GM21825 (cell line): ENCODE results near the gene SMPD3.

Source experiments
- ATAC-seq: cut with Tn5 transposase; IDR thresholded peaks from one replicate; pipeline ENCODE4 v1.9.1; 2021; ENCODE audit warnings: mild to moderate bottlenecking, moderate library complexity; ENCODE audit not compliant: unreplicated experiment

SMPD3 gene

DNA sequence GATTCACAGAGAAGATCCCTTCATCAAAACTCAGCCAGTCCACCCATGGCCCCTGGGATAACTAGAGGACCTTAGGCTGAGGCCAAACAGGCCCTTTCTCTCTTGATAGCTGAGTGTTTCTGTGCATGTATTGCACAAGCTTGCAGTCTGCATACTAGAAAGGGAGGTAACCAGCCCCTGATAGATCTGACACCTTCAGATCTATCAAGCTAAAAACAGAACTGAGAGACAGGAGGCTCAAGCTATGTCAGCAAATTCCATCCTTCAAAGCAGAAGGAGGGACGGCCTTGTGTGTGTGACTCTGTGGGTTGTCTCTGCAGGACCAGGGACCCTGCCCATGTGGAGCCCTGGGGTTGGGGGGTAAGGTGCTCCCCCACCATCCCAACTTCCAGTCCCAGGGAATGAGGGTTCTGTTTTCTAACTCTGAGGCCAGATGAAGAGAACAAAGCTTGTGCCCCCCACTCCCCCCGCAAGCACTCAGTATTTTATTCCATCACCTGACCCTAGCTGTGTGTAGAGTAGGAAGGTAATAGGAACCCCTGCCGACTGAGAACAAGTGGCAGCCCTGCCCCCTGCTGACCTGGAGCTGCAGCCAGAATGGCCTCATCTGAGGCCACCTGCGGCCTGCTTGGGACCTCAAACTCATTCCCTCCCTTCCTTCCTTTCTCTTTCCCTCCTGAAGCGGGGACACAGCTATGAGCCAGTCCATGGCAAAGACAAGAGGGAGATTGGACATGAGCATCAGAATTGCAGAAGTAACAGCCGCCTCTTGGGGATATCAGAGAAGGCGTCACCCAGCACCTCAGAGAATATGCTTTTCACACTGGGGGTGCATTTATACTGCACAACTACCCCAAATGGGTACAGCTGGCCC, 63.8 kb downstream of the SMPD3 start:
- no peak for ATAC-seq

DNA sequence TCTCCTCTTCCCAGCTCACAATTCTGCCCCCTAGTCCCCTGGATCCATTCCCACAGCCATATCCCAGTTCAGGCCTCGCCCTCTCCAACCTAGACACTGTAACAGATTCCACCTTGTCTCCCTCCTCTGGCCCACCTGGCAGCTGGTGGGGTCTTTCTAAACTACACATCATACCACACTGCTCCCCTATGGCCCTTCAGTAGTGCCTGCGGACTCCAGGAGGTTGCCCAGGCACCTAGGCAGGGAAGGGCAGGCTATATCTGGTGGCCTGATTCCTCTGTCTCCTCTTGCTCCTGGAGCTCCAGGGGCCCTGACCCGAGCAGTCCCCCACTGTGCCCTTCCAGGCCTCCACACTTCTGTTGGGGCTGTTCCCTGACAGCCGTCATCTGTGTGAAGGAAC, 64.5 kb downstream of the SMPD3 start:
- ATAC-seq, result no peak

DNA sequence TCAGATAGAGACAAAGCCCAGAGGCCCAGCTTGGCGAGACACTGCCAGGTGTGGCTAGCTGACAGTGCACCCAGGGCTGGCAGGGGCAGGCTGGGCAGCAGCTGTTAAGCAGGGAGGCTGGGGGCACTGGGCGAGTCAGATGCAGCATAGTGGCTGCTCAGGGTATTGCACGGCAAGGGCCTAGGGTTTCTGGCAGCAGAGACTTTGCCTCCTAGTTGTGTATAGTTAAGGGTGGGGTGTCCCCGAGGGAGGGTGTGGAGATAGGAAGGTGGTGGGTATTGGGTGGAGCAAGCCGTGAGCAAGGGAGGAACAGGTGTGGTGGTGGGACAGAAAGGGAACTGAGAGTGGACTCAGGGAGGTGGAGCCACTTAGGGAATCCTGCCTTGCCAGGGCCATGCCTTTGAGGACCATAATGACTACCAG, 66.0 kb downstream of the SMPD3 start:
- ATAC-seq, result no peak

DNA sequence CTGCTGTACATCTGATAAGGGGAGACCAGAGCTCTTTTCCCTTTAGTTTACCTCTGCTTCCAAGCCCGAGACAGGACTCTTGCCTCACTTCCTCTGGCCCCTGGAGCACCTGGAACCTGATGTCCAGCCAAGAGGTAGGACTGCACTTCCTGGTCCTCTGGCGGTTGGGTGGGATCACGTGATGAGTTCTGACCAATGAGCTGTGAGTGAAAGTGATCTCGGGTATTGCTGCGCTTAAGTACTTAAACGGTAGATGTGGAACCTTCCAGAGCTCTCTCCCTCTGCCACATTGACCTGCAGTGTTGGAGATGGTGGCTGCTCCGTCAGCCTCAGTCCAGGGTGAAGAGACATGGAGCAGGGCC, 67.0 kb downstream of the SMPD3 start:
- ATAC-seq, result no peak

DNA sequence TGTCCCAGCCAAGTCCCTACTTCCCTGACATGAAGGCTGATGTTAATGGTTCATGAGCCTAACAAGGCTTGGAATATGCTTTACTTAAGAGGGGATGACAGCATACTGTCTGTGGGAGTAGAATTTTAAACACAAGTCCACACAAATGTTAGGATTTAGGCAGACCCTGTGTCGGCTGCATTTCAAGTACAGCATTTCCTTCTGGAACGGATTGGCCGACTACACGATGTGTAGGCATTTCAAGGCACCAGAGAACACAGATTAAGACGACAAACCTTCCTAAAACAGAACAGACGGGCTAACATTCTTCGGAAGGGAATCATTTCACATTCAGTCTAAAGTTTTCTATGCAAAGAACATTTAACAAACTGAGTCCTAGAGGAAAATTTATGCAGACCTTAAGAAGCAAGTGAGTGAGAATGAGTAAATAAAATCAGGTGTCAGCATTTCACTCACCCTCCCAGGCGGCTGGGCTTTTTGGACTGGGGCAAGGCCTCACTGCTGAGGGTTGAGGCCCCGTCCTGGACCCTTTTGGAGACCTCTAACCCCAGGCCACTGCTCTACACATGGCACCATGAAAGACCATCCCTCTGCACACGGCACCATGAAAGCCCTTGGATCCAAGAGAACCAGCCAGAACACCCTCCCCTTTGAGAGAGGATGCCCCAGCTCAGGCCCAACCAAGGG, 67.5 kb downstream of the SMPD3 start:
- ATAC-seq, result no peak

DNA sequence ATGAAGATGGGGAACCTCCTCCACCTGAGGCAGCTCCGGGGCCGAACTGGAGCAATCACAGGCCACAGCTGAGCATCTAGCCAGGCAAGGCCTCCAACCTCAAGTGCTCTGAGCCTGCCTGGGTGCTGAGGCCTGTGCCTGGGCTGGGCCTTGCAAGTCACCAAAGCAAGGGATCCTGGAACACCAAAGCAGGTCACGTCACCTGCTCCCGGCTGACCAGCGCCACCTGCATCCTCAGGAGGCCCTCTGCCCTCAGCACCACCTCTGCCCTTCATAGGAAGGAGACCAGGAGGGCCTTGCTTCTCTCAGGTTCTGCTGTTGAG, 68.0 kb downstream of the SMPD3 start:
- ATAC-seq, result no peak

DNA sequence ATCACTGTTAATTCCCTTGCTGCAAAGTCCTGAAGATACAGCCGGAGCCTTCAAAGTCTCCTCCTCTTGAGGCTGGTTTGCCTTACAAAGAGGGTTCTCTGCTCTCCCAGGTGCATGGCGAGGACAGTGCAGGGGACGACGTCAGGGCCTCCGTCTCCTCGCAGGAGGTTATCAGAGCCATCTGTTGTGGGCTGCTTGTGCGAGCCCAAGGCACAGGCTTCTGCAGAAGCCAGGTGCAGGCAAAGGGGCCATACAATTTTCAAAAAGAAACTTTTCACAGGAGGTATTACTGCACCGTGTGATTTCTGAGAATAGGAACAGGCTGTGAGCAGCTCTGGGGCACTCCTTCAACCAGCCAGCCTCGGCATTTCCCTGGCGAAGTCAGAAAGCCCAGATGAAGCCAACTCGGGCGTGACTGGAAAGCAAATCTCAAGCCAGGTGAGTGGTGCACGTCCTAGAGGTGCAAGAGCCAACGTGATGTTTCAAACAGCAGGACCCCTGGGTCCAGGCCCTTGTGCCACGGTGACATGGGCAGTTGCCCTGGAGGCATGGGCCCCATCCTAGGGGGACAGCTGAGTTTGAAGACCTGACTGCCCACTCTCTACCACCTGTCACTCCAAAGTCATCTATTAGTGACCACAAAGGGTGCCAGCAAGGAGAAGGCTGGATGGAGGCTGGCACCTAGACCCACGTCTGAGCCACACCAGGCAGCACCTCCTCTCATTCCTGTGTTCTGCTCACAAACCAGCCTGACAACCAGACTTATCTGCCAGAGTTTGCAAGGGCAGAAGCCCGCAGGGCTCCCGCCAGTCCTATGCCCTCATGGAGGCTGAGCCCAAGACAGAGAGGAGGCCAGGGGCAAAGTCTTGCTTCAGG, 68.6 kb downstream of the SMPD3 start:
- no peak for ATAC-seq

DNA sequence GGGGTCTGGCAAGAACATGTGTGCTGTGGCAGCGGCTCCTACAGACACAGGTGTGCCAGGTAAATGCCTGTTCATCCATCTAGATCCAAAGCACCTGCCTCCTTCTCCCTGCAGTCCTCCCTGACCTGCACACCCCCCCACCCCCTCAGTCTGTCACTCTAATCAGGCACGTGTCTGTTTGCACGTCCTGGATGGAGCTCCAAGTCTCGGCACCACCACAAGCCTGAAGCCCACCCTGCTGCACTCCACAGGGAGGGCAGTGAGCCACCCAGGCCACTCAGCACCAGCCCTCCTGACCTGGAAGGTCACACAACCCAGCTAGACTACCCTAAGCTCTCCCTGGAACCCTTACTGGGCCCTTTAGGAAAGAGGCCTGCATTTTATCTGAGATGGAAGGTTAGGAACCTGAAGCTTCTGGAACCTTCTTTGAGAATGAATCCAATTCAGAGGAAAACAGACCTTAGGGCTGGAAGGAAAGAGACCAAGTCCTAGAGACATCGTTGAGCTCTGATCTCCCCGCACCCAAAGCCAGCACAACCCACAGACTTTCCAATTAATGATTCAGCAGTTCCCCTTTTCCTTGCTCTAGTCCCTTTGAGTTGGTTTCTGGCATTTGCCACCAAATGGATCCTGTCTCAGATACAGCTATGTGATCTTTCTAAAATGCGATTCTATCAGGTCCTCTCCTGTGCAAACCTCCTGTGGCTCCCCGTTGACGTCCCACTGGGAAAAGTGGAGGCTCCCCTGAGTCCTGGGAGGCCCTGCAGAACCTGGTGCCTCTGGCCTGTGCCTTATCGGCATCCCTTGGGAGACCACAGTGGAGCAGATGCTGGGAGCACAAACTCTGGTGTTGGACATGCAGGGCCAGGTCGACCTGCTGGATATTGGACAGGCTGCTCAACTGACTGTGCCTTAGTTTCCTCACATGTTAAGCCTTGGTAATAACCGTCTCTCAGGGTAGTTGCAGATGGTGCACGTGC, 69.6 kb downstream of the SMPD3 start:
- ATAC-seq, result no peak

DNA sequence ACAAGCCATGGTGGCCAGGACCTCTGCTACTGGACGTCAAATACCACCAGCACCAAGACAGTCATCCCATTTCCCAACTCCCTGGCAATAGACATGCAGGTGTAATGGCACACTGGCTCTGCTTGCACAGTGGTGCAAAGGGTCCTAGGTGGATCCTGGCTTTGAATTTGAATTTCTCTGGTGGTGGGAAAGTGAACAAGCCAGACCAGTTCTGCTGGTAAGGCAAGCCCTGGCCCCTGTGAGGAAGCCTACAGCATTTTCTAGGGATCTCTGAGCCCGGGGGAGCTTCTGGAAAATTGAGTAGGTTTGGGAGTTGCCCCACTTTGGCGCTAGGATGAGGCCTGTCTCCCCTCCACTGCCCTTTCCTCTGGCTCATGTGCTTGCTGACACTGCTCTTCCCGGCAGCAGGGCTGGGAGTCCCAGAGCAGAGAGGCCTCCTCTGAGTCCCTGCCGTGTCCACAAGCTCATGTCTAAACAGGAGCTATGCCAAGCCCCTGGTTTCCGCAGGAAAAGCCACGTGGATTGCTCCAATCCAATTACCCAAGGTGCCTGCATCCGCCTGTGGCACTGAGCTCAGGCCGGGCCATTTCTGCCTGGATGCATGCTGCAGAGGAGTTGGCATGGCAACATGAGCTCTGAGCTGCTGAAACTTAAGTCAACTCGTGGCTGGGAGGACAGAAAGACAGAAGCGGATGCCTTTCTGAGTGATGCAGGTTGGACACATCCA, 70.5 kb downstream of the SMPD3 start:
- no peak for ATAC-seq

DNA sequence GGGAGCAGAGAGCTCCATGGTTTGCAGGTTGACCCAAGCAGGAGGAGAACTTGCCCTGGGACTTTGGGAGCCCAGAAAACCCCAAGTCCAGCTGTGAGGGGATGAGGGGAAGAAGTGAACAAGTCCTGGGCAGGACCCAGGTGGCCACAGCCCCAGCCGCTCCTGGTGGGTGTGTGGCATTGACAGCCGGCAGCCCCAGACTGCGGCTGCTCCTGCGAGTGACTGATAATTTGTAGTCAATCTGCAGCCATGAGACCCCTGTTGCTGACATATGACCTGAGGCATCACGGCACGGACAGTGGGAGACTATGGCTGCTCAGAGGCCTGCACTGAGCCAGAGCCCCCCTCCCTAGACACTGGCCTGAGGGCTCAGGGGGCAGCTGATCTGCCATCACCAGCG, 71.1 kb downstream of the SMPD3 start:
- ATAC-seq, result no peak

DNA sequence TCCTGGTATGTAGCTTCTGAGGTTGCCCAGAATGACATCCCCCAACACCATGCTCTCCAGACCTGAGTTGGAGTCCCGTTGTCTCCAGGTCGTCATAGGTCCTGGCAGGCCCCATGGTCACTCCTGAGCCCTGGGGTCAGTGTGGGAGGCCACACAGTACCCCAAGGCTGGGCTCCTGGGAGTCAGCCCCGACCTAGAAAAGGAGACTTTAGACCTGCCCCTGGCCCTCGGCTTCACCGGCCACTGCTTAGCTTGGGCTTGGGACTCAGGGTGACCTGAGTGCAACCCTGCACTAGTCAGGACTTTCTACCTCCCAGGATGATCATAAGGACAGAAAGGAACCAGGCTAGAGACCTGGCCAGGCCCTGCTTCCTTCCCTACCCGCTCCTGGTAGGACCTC, 71.7 kb downstream of the SMPD3 start:
- ATAC-seq, result no peak

DNA sequence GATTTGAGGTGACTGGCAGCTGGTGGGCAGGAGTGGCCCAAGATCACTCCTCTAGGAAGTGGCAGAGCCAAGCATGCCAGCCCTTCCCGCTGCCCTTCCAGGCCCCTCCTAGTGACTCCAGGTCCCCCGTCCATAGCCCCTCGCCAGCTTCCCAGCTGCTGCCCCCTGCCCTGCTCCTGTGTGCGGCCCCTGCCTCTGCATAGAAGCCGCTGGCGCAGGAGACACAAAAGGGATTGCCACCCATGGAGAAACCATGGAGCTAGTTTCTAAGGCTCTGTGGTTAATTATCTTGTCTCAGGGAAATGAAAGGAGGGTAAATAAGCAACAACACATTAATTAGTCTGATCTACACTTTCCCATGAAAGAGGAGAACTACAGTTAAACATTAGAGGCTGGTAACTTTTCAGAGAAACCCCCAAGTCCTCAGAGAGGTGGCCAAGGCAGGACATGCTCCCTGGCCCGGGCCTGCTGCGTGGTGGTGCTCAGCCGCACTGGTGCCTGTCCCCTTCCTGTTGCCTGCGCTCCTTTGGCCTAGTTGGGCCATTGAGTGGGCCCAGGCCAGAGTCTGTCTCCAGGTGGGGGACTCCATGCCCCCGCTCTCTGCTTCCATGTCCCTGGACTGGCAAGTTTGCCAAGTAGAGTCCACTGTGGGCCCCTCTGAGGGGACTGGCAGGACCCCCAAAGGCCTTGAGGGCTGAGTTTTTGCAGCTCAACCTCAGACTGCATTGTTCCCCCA, 72.3 kb downstream of the SMPD3 start:
- no peak for ATAC-seq

DNA sequence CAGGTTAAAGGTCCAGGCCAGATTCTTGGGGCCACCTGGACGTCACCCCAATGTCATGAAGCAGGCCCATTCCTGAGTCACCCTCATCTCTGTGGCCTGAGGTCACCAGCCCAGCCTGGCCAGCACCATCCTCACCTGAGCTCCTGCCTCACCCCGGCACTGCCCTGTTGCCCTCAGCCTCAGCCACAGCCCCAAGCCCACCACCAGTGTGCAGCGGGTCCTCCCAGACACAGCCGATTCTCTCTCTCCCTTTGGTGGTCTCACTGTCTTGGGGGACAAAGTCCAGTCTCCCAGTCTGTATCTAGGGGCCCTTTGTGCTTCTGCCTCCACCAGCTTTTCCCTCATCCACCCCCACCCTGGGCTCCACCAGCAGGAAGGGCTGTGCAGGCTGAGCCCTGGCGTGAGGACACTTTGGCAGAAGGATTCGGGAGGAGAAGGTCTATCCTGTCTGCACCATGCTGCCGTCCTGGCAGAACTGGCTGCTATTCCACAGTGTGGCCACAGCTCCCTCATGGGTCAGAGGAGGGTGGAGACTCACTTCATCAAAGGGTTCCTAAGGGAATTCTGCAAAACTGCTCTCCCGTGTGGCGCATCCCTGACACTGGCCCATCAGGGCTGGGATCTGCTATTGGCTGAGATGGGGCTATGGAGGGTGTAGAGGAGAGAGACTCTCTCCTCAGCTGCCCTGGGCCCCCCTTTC, 73.2 kb downstream of the SMPD3 start:
- no peak for ATAC-seq

DNA sequence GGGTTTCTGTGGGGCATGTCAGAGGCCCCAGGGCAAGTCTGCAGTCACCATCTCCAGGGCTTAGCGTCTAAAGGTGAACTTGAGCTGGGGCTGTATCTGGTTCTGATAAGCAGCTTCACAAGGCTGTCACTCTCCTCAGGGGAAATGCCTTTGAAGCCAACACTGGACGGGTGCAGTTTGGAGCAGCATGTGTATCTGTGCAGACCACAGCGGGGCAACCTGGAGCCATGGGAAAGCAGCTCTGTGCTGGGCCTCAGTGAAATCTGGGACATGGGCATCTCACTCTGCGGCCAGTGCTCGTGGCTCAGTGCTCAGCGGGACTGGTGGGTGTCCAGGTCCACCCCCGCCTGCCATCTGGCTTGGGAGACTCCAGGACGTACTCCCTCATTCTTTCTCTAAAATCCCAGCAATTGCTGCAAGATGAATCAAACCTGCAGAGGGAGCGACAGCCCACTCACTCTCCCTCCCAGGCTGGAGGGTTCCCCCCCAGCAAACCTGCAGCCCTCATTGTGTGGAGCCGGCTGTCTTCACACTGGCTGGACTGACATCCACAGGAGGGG, 74.0 kb downstream of the SMPD3 start:
- ATAC-seq, result no peak

DNA sequence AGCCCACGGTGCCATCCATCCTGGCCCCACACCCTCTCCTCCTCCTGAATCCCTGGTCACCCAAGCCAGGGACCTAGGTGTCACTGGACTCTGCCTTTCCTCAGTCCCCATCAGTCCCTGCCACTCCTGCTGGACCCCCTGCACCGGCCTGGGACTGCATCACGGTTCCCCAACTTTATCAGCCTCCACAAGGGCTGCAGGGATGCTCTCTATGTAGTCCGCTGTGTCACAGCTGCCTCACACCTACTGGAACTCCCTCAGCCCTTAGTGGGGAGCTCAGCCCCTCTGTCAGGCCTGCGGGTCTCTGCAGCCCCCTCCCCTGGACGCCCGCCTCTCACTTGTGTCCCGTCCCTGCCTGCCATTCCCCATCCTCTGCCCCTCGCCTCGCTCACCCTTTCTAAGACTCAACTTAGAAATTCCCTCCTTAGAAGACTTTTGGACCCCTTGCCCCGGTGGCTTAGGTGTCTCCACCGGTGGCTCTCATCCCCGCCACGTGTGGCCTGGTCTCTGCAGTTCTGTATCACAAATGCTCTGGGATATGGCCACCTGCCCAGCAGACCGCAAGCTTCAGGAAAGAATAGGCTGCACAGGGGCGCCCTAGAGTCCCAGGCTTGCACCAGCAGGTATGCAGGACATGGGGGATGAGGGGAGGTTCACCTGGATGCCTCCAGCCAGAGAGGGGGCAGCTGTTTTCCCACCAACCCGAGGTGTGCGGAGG, 74.6 kb downstream of the SMPD3 start:
- ATAC-seq, result no peak

DNA sequence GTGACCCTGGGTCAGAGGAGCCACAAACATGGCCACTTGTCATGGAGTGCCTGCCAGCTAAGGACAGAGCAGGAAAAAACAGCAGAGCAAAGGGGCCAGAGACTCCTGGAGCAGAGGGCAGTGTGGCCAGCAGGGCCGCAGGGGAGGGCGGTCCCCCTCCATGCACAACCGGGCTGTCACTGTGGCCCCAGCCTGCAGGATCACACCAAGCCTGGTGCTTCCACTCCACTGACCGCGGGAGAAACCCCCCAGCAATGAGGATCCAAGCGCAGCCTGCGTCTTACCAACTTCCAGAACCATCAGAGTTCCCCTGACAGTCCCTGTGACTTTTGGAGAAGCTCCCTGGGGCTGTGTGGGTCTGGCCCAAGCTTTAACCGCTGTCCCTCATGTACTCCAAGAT, 75.5 kb downstream of the SMPD3 start:
- no peak for ATAC-seq

DNA sequence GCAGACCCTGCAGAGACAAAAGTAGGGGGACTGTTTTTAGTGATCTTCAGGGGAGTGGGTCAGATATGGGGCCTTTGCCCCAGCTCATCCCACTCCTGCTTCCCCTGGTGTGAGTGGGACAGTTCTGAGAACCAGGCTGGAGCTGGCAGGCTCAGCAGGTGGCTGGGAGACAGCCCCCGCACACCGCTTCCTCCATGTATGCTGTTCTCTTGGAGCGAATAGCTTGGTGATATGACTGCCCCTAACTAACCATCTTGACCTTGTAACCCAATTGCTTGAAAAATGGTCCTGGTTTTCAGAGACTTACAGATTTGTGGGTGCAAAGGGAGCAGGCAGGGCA, 76.0 kb downstream of the SMPD3 start:
- no peak for ATAC-seq
